Activated T-helper 9 cell treated with anti-CD3 and anti-CD28 coated beads, Interleukin-2, amount 50 U/mL, for 16 hours (primary cell): Measurements from ENCODE around the gene BCDIN3D.
"Not testable (repeated sequence)": the region's sequence is repeated elsewhere in the genome, so short reads cannot be mapped to it uniquely, and the experiment has no call there.

ENCODE experiments used
- DNase-seq: peaks from one replicate; pipeline ENCODE4 v3.0.0-alpha.2; 2020; ENCODE audit warnings: low read depth

BCDIN3D gene

GRCh38 chr12:49842519-49843352 is at the start of gene BCDIN3D:
Gene BCDIN3D (minus strand): TSS chr12:49843106. CDS start chr12:49843087, 19 bp downstream.
- DNase-seq, result peak; percentile 92

- no peak for DNase-seq
Measured at GRCh38 chr12:49892084-49892731, 49.3 kb upstream of the BCDIN3D start.

- DNase-seq, result no peak
Measured at GRCh38 chr12:49891476-49891875, 48.6 kb upstream of the BCDIN3D start.

GRCh38 chr12:49891012-49891411 is 48.1 kb upstream of the BCDIN3D start:
- DNase-seq, result no peak

GRCh38 chr12:49890096-49890461 is 47.2 kb upstream of the BCDIN3D start:
- no peak for DNase-seq

- no peak for DNase-seq
Measured at GRCh38 chr12:49889361-49890095, 46.6 kb upstream of the BCDIN3D start.

GRCh38 chr12:49888461-49889151 is 45.7 kb upstream of the BCDIN3D start:
- DNase-seq, result no peak

GRCh38 chr12:49887536-49888401 is 44.9 kb upstream of the BCDIN3D start:
- DNase-seq, result no peak

GRCh38 chr12:49887091-49887490 is 44.2 kb upstream of the BCDIN3D start:
- no peak for DNase-seq

- no peak for DNase-seq
Measured at GRCh38 chr12:49885663-49886461, 43.0 kb upstream of the BCDIN3D start.

- no peak for DNase-seq
Measured at GRCh38 chr12:49885118-49885517, 42.2 kb upstream of the BCDIN3D start.

- DNase-seq, result no peak
Measured at GRCh38 chr12:49882851-49883464, 40.1 kb upstream of the BCDIN3D start.

- DNase-seq, result no peak
Measured at GRCh38 chr12:49882248-49882850, 39.4 kb upstream of the BCDIN3D start.

GRCh38 chr12:49881415-49882247 is 38.7 kb upstream of the BCDIN3D start:
- no peak for DNase-seq

GRCh38 chr12:49880756-49881414 is 38.0 kb upstream of the BCDIN3D start:
- DNase-seq, result no peak

GRCh38 chr12:49879065-49879464 is 36.2 kb upstream of the BCDIN3D start:
- DNase-seq, result not testable (repeated sequence)

- DNase-seq, result no peak
Measured at GRCh38 chr12:49878021-49878420, 35.1 kb upstream of the BCDIN3D start.

GRCh38 chr12:49877066-49877465 is 34.2 kb upstream of the BCDIN3D start:
- DNase-seq, result no peak
